Stimulated activated CD4-positive, alpha-beta T cell treated with anti-CD3 and anti-CD28 coated beads, Interleukin-2, amount 100 ng/mL, for 24 hours (primary cell): ENCODE results near the gene CROCC2.

ENCODE experiments used
- DNase-seq, 2 donors: peaks; one replicate each; pipeline ENCODE4 v3.0.0-alpha.2; 2020

Gene CROCC2

DNA sequence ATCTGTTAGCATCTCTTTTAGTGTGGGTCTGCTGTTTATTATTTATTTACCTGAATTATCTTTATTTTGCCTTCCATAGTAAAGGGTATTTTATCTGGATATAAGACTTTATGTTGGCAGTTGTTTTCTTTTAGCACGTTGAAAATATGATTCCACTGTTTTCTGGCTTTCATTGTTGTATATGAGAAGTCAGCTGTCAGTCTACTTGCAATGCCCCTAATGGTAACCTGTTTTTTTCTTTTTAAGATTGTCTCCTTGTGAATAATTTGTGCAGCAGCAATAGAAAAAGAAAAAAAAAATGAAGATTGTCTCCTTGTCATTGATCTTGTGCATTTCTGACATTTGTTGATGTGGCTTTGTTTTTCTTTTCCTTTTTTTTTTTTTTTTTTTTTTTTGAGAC is 119.5 kb downstream of the CROCC2 start:
- no peak for DNase-seq

DNA sequence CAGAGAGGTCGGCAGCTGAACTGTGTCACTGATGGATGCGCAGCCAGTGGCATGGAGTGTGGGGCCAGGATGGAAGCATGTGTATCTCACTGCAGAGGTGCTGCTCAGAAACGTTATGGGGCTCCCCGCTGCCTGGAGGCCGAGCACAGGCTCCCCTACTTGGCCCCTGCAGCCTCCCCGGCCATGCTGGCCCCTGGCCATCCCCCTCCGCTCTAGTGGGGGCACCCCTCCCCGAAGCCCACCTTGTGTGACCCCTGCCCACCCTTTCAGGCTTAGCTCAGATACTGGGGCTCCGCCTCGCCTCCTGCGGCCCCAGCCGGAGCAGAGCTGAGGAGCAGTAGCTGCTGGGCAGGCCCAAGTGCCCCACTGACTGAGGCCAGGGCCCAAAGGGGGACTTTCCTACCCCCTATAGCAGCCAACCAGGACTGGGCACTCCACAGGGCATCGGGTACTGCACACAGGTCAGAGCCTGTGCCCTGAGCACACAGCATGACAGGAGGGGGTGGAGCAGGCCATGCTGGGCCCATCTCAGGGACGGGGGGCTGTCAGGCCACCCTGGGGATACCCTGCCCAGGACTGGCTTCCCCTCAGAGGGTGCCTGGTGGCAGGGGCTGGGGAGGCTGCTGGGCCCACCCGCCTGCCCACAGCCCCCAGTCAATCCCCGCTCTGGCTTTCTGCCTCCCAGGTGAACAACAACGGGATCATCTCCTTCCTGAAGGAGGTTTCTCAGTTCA is 123.6 kb downstream of the CROCC2 start:
- DNase-seq = peak in 1 of 2 donors; percentile 8

DNA sequence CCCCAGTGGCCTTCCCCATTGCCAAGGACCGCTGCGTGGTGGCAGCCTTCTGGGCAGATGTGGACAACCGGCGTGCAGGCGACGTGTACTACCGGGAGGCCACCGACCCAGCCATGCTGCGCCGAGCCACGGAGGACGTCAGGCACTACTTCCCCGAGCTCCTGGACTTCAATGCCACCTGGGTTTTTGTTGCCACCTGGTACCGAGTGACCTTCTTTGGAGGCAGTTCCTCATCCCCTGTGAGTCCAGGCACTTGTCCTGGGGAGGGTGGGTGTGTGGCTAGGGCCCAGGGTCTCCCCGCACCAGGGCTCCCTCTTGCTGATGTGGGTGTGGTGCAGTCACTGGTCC is 124.2 kb downstream of the CROCC2 start:
- DNase-seq = no peak

DNA sequence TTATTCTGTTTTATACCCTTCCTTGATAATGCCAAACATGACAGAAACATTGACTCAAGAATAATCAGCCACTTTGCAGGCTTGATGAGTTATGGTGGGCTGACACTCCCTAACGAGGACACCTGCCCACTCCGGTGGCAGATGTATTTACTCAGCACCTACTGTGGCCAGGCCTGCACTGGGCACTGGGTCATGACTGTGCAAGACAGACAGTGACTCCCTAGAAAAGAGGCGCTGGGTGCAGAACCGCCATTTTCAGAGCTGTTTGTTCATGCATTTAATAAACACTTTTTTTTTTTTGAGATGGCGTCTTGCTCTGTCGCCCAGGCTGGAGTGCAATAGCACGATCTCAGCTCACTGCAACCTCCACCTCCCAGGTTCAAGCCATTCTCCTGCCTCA is 124.7 kb downstream of the CROCC2 start:
- no peak for DNase-seq

DNA sequence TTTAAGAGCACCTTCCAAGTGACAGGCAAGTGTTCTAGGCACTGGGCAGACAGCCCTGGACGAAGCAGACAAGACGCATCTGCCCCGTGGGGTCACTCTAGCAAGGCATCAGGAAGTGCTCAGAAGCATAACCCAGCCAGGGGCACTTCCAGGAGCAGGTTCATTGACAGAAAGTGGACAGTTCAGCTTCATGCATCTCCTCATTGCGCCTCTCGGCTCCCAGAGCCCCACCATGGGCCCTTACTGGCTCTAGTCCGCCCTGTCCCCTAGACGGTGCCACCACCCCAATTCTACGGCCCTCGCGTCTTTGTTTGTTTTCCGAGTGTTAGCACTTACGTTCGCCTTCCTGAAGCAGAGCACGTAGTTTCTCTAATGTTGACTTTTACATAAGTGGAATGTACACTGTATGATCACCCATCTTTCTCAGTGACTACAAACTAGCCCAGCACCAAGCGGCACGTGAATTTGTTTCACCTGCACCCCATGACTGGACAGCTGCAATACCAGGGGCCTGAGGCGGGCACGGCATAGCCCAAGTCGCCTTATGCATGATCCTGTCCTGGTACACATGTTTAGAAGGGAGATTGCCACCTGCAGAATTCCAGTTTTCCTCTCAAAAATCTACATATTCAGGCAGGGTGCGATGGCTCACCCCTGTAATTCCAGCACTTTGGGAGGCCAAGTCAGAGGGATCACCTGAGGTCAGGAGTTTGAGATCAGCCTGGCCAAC is 125.5 kb downstream of the CROCC2 start:
- peak in 1 of 2 donors; percentile 13 for DNase-seq

DNA sequence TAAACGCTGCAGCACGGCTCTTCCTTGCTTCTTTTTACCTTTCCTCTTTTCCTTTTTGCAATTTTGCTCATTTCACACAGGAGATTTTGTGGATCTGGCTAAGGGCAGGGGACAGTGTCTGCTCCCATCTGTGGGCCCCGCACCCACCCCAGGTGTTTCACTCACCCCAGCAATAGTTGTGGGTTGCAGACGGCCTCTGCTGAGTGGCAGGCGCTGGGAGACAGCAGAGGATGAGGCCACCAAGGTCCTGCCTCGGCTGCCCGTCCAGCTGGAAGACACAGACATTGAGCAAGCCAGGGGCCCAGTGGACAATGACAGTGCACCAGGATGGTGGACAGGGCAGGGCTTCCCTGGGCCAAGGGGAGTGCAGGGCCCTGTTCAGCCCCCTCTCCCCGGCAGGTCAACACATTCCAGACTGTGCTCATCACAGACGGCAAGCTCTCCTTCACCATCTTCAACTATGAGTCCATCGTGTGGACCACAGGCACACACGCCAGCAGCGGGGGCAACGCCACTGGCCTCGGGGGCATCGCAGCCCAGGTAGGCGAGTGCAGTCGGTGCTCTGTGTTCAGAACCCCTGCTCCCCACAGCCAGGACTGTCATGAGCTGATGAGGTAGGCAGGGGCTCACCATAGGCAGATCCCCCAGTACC is 127.3 kb downstream of the CROCC2 start:
- no peak for DNase-seq

DNA sequence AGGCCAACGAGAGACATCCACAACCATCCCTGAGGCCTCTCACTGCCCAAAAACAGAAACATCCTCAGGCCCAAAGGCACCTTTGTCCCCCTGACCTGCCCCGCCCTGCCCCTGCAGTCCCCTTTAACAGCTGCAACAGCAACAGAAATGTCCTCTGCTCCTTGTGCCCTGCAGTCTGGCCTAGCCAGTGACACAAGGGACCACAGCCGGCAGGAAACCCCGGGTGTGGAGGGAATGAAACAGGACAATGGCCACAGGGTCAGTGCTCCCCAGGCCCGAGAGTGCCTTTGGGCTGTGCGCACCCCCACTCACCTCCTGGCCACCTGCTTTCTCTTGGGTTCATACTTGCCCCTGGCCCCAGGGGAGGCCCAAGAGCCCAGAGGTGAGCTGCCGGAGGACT is 127.9 kb downstream of the CROCC2 start:
- peak in 1 of 2 donors; percentile 14 for DNase-seq

DNA sequence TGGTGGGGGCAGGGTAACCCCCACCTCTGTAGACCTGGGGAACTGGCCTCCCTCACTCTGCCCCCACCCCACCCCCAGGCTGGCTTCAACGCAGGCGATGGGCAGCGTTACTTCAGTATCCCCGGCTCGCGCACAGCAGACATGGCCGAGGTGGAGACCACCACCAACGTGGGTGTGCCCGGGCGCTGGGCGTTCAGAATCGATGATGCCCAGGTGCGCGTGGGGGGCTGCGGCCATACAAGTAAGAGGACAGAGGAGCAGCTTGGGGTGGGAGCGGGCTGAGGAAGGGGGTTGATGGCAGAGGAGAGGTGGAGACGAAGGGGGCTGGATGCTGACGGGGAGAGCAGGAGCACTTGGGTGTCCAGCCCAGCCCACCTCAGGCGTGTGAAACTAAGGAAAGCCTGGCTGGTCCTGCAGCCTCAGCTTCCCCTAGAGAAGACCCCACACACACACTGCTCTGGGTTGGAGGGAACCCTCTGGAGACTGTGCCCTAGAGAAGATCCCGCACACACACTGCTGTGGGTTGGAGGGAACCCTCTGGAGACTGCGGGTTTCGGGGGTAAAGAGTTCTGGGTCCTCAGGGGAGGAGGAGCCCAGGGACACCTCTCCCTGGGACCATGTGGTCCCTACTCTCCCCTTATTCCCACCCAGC is 128.5 kb downstream of the CROCC2 start:
- DNase-seq = peak in 1 of 2 donors; percentile 15

DNA sequence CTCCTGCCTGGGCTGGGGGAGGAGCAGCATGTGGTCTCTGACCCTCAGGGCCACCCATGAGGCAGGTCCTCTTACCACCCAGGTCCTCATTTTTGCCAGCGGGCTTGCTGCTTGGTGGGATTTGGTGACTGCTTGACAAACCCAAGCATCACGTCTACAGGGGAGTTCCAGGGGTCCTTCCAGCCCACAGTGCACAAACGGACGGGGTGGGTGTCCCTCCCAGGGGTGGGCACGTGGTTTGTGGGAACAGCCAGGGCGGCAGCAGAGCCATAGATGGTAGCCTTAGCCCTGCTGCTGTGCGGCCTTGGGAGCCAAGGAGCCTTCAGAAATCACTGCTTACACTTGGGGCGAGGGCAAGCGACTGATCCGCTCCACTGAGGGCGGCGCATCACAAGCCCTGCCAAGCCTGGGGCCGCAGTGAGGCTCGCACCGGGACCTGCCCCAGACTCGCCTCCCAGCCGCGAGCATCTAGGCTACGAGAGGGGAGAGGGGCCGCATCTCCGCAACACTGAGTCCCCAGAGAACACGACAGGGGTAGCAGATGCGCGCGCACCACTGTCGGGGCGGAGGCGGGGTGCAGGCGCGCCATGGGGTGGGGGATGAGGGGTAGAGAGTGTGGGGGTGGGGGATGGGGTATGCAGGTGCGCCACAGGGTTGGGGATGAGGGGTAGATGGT is 129.1 kb downstream of the CROCC2 start:
- peak in 1 of 2 donors; percentile 22 for DNase-seq

DNA sequence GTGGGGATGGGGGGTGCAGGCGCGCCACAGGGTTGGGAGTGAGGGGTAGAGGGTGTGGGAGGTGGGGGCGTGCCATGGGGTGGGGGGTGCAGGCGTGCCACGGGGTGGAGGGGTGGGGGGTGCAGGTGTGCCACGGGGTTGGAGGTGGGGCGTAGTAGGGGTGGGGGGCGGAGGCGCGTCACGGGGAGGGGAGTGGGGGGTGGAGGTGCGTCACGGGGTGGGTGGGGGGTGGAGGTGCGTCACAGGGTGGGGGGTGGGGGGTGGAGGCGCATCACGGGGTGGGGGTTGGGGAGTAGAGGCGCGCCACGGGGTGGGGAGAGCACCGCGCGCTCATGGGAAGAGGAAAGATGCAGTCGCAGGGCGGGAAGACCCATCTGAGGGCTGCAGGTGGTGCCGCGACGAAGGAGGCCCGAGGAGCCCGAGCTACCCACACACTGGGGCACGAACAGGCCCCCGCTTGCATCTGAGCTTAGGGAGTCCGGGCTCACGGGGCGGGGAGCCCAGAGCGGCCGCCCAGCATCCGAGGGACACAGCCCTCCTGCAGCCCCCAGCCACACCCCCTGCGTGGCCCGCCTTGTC is 129.8 kb downstream of the CROCC2 start:
- DNase-seq = no peak

DNA sequence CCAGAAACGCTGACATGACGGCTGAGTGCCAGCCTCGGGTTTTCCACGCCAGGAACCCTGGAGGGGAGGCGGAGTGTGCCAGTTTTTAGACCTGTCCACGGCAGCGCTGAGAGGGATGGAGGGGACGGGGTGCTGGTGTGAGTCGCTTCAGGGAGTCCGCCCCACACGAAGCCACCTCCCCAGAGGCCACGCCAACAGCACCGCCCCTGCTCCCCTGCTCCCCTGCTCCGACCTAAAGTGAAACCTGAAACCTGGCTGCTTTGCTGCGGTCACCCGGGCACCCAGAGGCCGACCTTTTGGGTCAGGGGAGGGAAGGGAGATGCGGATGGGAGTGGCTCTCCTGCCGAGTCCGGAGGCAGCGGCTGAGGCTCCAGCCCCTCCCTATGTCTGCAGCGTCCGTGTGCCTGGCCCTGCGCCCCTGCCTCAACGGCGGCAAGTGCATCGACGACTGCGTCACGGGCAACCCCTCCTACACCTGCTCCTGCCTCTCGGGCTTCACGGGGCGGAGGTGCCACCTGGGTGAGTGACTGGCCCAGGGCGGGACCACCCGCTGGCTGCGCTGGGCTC is 130.3 kb downstream of the CROCC2 start:
- DNase-seq = peak; percentile 51 to 53

DNA sequence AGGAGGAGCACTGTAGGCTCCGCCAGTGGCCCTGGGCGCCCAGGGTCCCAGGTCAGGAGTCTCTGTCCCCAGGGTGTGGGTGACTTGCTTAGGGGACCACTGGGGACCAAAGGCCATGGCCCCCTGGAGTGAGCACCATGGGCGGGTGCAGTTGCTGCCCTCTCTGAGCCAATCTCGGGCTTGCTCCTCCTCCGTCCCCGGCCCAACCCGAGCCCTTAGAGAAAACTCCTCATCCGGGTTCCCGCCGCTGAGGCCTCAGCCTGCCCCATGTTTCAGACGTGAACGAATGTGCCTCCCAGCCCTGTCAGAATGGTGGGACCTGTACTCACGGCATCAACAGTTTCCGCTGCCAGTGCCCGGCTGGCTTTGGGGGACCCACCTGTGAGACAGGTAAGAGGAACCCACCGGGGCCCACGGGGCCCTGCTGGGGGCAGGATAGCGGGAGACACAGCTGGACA is 130.9 kb downstream of the CROCC2 start:
- peak in 1 of 2 donors; percentile 17 for DNase-seq

DNA sequence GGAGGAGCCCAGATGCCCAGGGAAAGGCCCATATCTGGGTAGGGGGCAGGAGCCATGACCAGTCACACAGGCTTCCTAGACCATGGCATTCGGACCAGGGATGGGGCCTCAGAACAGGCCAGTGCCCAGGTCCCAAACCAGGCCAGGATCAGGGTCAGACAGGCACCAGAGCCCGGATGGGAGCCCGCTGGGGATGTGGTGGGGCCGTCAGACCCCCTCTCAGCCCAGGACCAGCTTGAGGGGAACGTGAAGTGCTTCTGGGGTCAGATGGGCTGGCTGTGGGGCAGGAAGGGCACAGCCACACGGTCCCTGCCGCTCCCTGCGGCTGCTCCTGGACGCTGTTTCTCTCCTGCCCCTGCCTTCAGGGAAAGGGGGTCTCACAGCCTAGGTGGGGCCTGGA is 131.4 kb downstream of the CROCC2 start:
- peak in 1 of 2 donors; percentile 13 for DNase-seq

DNA sequence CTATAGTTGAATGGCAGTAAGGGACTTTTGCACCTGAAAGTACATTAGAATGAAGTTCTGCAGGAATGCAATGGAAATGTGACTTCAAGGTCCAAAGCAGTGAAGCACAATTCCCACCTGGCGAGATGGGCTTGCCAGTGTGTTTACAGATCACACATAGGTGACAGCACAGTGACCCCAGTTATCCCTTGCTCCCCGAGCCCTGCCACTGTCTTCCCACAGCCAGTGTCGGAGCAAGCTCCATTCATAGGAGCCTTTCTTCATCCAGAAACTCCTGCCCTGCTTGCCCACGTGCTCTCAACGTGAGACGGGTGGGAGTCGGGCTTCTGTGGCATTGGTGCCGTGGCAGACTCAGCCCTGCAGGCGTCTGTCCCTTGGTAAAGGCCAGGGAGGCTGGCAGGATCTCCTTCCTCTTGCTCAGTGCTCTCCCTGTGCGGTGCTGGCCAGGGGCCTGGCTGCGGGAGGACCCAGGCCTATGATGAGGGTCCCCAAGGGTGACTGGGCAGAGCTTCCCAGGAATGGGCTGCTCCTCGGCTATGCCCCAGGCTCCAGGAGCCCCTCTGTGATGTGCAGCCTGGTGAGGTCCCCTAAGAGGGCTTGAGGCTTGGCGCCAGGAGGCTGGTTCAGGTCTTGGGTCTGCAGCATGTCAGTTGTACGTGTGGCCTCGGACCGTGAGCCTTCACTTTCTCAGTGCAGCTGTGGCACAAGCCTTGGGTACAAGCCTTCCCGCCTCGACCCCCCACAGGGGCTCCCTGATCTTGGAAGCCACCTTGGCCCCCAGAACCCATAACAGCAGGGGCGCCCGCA is 132.4 kb downstream of the CROCC2 start:
- DNase-seq = peak in 1 of 2 donors; percentile 15

DNA sequence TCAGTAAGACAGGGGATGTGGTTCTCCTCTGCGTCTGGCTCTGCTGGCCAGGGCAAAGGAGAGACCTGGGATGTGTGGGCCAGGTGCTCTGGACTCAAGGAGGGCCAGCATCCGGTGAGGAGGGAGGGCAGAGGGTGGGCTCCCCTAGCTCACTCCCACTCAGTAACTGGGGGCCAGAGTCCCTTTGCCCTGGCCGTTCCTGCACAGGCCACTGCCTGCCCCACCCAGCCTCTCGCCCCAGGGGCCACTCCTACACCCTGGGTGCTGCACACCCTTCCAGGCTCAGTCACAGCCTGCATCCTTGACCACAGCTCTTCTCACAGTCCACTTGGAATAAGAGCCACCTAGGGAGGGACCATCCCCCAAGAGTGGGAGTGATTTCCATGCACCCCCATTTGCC is 133.3 kb downstream of the CROCC2 start:
- DNase-seq = peak in 1 of 2 donors; percentile 13

DNA sequence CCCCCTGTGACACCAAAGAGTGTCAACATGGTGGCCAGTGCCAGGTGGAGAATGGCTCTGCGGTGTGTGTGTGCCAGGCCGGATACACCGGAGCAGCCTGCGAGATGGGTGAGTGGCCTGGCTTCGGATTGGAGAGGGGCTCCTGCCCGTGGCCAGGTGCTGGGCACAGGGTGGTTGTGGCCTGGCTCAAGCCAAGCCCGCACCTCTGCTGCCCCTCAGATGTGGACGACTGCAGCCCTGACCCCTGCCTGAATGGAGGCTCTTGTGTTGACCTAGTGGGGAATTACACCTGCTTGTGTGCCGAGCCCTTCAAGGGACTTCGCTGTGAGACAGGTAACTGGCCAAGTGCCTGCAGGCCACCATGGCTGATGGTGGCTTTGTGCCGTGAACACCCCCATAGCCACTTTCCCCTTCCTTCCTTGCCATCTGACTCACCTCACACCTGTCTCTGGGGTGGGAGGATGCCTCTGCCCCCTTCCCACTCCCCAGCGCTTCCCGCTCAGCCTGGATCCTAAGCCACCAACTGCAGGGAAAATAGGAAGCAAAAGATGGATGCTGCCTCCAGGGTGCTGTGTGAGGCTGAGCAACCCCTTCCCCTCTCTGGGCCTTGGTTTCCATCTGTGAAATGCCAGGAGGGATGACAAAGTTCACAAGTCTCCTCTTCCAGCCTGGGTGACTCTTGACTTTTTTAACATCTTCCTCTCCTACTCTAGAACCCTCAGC is 134.1 kb downstream of the CROCC2 start:
- DNase-seq = peak in 1 of 2 donors; percentile 12

DNA sequence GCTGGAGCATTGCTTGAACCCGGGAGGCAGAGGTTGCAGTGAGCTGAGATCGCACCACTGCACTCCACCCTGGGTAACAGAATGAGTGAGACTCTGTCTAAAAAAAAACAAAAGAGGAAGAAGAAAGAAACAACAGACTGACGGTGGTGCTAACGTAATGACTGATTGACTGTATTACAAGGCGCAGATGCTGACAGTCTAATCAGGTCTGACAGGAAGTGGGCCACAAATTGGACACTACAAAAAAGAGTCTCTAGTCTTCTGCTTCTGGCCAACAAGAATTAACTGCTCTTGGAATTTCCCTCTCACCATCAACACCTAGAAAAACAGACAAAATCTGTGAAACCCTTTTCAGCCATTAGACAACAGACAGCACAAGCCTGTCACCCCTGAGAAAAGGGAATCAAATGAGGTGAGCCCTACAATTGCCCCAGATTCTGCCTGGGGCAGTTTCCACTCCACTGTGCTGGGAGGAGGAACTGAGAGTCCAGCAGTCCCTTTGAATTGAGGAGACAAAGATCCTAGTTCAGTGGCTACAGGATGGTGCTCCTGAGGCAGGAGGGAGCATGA is 135.5 kb downstream of the CROCC2 start:
- peak in 1 of 2 donors; percentile 13 for DNase-seq
